ENCODE results near the gene TEX14.
"Not testable (repeated sequence)": the region's sequence is repeated elsewhere in the genome, so short reads cannot be mapped to it uniquely, and the experiment has no call there.

TEX14 gene

GRCh38 chr17:58691701-58692238, at the start of gene TEX14:
Gene TEX14 (minus strand): TSS chr17:58692045. CDS start chr17:58652001, 40,044 bp downstream.
- DNase-seq, result peak; percentile 78

DNA sequence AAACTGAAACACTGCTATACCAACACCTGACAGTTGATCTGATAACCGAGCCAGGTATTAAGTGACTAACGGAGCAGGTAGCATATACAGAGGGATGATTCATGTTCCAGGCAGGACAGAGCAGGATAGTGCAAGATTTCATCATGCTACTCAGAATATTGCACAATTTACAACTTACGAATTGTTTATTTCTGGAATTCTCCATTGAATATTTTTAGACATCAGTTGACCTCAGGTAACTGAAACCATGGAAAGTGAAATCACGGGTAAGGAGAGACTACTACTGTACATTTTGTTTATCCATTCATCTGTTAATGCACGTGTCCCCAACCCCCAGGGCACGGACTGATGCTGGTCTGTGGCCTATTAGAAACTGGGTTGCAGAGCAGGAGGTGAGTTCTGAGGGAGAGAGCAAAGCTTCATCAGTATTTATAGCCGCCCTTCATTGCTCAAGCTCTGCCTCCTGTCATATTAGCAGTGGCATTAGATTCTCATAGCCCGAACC, 49.3 kb upstream of the TEX14 start:
- DNase-seq, result no peak

DNA sequence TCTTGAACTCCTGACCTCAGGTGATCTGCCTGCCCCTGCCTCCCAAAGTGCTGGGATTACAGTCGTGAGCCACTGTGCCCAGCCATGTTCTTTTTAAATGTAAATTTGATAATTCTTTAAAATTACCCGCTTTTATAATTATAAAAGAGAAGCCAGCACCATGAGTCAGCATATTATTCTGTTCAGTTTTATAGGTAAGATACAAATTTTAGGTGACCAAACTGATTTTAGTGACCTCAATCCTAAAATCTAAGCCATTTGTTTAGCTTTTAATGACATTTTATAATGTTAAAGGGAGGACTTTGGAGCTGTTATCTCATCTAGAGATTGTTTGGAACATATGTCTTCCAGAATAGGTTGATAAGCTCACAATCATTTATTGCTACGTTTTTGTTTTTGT, 43.0 kb upstream of the TEX14 start:
- no peak for DNase-seq

DNA sequence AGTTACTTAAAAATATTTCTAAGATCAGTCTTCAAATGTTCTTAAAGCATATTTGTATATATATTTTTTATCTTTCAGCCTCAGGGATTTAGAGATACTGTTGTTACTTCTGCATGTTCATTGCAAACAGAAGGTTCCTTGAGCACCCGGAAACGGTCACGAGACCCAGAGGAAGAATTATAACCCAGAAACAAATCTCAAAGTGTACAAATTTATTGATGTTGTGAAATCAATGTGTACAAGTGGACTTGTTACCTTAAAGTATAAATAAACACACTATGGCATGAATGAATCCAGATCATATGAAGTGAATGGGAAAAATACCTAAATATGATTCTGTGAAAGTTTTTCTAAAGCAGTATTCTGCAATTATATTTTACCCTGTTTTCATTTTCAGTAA, 42.2 kb upstream of the TEX14 start:
- DNase-seq, result no peak

DNA sequence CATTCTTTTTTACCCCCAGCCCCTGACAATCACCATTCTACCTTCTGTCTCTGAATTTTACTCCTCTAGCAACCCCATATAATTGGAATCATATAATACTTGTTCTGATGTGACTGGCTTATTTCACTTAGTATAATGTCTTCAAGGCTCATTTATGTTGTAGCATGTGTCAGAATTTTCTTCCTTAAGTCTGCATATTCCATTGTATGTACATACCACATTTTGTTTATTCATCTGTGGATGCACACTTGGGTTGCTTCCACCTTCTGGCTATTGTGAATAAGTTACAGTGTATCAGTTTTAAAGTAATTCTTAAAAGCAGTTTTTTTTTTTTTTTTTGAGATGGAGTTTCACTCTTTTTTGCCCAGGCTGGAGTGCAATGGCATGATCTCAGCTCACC, 39.1 kb upstream of the TEX14 start:
- no peak for DNase-seq

GRCh38 chr17:58728798-58729197, 37.0 kb upstream of the TEX14 start:
- DNase-seq, result no peak

DNA sequence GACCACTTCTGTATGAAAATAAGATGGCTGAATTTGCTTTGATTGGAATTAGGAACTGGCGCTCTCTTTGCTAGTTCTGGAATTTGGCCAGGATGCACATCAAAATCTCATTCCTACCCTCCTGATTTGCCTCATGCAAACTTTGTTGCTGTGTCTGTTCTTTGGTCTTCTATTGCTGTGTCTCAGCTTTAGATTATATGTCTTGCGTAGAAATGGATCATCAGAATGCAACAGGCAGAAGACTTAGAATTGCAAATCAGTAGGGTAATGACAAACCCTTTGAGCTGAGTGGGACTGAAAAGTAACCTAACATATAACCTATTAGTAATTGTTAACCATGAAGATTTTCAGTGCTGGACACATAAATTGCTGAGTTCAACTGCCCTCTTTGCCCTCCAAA, 30.9 kb upstream of the TEX14 start:
- no peak for DNase-seq

- no peak for DNase-seq
Measured at GRCh38 chr17:58722274-58722673, 30.4 kb upstream of the TEX14 start.

- peak; percentile 1 for DNase-seq
Measured at GRCh38 chr17:58710948-58711552, 19.2 kb upstream of the TEX14 start.

DNA sequence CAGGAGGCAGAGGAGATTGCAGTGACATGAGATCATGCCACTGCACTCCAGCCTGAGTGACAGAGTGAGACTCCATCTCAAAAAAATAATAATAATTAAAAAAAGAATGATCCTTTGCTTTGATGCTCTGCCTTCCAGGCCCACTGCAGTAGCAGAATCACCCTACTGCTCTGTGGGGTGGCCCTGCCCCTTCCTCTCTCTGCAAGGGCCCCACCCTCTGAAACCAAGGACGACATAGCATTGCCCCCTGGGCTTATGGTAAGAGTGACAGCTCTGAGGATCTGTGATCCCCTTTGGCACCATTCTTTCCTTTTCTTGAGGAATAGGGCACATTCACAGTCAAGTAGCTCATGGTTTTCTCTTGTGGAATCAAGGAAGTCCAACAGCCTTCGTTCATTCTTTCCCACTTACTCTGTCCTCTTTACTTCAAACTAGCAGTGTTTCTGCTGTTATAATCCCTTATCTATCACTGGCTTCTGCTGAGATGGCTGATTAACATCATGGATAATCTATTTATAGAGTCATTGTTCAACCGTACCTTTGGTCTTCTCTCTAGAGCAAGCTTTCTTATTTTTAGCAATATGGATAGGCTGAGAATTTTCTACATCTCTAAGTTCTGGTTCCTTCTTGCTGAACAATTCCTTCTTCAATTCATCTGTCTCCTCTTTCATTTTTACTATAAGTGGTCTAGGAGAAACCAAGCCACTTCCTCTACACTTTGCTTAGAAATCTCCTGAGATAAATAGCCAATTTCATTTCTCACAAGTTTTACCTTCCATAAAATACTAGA, 14.7 kb upstream of the TEX14 start:
- DNase-seq, result no peak

DNA sequence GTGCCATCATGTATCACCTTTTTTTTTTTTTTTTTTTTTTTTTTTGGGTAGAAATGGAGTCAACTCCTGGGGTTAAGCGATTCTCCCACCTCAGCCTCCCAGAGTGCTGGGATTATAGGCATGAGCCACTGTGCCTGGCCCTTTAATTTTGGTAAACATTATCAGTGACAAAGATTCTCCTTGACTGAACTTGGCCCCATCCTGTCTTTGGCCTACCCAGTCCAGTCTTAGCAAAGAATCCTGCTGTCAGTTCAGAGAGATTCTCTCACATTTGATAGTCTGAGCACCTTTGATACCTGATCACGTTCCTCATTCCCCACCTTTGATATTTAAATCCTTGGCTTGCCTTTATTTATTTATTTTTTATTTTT, 12.1 kb upstream of the TEX14 start:
- DNase-seq, result no peak

DNA sequence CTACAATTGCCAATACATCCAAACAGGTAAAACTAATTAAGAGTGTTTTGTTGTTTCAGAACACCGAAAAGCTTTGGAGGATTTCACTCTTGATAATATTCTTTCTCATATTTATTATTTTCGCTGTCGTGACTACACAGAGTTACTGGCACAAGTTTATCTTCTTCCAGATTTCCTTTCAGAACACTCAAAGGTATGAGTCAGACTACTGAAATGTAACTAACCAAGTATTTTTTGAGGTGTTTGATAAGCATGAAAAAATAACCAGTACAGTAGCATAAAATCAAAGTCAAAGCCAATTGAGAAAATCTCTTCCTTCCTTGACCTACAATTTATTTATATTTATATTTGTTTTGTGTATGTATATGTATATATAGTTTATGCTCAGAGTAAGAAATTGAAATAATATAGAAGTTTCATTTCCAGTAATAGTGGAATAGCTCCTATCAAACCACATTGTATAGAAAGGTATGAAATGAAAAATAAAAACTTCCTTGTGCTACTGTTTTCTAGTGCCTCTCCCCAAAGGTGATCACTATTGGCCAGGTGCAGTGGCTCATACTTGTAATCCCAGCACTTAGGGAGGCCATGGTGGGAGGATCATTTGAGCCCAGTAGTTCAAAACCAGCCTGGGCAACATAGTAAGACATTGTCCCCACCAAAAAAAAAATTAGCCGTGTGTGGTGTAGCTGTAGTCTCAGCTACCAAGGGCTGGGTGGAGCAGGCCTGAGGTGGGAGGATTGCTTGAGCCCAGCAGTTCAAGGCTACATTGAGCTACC, 11.5 kb upstream of the TEX14 start:
- no peak for DNase-seq

DNA sequence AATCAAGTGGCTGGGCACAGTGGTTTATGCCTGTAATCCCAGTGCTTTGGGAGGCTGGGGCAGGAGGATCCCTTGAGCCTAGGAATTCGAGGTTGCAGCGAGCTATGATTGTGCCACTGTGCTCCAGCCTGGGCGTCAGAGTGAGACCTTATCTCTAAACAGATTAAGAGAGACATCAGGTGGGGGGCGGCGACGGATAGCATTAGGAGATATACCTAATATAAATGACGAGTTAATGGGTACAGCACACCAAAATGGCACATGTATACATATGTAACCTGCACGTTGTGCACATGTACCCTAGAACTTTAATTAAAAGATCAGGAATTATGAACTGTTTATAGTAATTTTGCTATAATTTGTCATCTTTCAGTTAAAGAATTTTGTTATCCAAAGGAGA, 10.9 kb upstream of the TEX14 start:
- no peak for DNase-seq

DNA sequence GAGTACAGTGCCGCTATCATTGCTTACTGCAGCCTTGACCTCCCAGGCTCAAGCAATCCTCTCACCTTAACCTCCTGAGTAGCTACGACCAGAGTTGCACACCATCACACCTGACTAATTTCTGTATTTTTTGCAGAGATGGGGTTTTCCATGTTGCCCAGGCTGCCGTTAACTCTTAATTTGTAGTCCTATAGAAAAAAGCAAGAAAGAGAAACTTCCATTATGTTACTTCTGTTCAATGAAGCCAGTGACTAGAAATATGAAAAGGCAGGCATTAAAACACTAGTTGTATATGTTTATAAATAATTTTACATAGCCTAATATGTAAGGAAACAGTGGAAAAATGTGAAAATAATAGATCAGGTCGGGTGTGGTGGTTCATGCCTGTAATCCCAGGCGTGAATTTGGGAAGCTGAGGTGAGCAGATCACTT, 10.2 kb upstream of the TEX14 start:
- no peak for DNase-seq

- no peak for DNase-seq
Measured at GRCh38 chr17:58699771-58700170, 7.9 kb upstream of the TEX14 start.

- DNase-seq, result no peak
Measured at GRCh38 chr17:58694826-58695225, 3.0 kb upstream of the TEX14 start.

- no peak for DNase-seq
Measured at GRCh38 chr17:58694302-58694701, 2.5 kb upstream of the TEX14 start.

DNA sequence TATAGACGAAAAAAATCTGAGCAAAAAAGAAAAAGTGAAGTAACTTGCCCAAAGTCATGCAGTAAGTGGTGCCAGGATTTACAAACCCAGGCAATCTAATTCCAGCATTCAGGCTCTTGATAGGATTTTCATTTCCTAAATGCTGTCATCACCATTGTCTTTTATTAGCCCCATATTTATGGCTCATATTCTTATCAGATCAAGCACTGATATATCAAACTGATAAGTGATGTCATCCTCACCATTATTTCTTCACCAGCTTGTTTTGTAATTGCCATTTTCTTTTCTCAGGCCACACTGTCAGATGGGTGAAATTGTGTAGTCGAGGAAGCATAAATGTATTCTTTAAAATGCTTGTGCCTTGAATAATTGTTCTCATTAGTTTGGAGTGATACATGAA, 1.9 kb upstream of the TEX14 start:
- no peak for DNase-seq

- DNase-seq, result no peak
Measured at GRCh38 chr17:58693208-58693607, 1.4 kb upstream of the TEX14 start.

- DNase-seq, result peak; percentile 53
Measured at GRCh38 chr17:58692239-58693055, 602 bp upstream of the TEX14 start, which contains the start of gene RAD51C. Gene RAD51C (plus strand): TSS chr17:58692602. CDS start chr17:58692644, 42 bp downstream.

DNA sequence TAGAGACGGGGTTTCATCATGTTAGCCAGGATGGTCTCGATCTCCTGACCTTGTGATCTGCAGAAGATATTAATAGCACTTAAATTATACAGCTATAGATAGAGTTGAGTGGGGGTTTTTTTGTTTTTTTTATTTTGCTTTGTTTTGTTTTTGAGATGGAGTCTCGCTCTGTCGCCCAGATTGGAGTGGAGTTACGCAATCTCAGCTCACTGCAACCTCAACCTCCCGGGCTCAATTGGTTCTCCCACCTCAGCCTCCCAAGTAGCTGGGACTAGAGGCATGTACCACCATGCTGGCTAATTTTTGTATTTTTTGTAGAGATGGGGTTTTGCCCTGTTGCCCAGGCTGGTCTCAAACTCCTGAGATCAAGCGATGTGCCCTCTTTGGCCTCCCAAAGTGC, 1.8 kb downstream of the TEX14 start:
- DNase-seq, result not testable (repeated sequence)

DNA sequence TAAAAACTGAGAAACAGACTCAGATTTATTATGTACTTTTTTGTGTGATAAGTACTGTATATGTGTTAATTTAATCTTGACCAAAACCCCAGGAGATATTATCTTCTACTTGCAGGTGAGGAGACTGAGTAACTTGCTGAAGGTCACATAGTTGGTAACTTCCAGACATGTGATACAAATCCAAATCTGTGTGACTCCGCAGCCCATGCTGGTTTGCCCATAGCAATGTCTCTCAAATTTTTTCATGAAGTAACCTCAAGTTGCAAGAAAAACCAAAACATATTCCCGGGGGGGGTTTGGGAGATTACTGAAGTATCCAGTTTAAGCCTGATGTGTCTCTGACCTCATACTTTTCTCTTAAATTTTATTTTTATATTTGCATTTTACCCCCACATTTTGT, 3.3 kb downstream of the TEX14 start:
- no peak for DNase-seq
